HG02798 (cell line): ENCODE results near the gene MINDY4.

Experiments used
- ATAC-seq: cut with Tn5 transposase; IDR thresholded peaks from one replicate; pipeline ENCODE4 v1.9.1; 2021; ENCODE audit warnings: mild to moderate bottlenecking; ENCODE audit not compliant: unreplicated experiment, poor library complexity

MINDY4 gene

GRCh38 chr7:30894866-30895605 is 123.8 kb downstream of the MINDY4 start:
- no peak for ATAC-seq

- no peak for ATAC-seq
Measured at GRCh38 chr7:30896036-30896435, 124.8 kb downstream of the MINDY4 start.

- no peak for ATAC-seq
Measured at GRCh38 chr7:30896783-30897637, 125.8 kb downstream of the MINDY4 start.

GRCh38 chr7:30897770-30898169 is 126.6 kb downstream of the MINDY4 start:
- ATAC-seq, result no peak

GRCh38 chr7:30898411-30898810 is 127.2 kb downstream of the MINDY4 start:
- ATAC-seq, result no peak

- ATAC-seq, result no peak
Measured at GRCh38 chr7:30899066-30899465, 127.8 kb downstream of the MINDY4 start.

- no peak for ATAC-seq
Measured at GRCh38 chr7:30899630-30900029, 128.4 kb downstream of the MINDY4 start.

- ATAC-seq, result no peak
Measured at GRCh38 chr7:30900053-30900452, 128.8 kb downstream of the MINDY4 start.

GRCh38 chr7:30900803-30901362 is 129.7 kb downstream of the MINDY4 start:
- no peak for ATAC-seq

- no peak for ATAC-seq
Measured at GRCh38 chr7:30901856-30902255, 130.6 kb downstream of the MINDY4 start.

GRCh38 chr7:30902466-30902865 is 131.2 kb downstream of the MINDY4 start:
- no peak for ATAC-seq

- ATAC-seq, result no peak
Measured at GRCh38 chr7:30903146-30903545, 131.9 kb downstream of the MINDY4 start.

GRCh38 chr7:30904561-30904960 is 133.3 kb downstream of the MINDY4 start:
- no peak for ATAC-seq

- ATAC-seq, result no peak
Measured at GRCh38 chr7:30905078-30906012, 134.1 kb downstream of the MINDY4 start.

GRCh38 chr7:30906014-30906413 is 134.8 kb downstream of the MINDY4 start:
- ATAC-seq, result no peak

- ATAC-seq, result no peak
Measured at GRCh38 chr7:30906515-30907240, 135.5 kb downstream of the MINDY4 start.

GRCh38 chr7:30907527-30908267 is 136.5 kb downstream of the MINDY4 start:
- no peak for ATAC-seq

GRCh38 chr7:30908681-30909080 is 137.5 kb downstream of the MINDY4 start:
- ATAC-seq, result no peak

GRCh38 chr7:30909431-30909830 is 138.2 kb downstream of the MINDY4 start:
- no peak for ATAC-seq
